ENCODE data around the gene PPM1M.

Gene PPM1M

DNA sequence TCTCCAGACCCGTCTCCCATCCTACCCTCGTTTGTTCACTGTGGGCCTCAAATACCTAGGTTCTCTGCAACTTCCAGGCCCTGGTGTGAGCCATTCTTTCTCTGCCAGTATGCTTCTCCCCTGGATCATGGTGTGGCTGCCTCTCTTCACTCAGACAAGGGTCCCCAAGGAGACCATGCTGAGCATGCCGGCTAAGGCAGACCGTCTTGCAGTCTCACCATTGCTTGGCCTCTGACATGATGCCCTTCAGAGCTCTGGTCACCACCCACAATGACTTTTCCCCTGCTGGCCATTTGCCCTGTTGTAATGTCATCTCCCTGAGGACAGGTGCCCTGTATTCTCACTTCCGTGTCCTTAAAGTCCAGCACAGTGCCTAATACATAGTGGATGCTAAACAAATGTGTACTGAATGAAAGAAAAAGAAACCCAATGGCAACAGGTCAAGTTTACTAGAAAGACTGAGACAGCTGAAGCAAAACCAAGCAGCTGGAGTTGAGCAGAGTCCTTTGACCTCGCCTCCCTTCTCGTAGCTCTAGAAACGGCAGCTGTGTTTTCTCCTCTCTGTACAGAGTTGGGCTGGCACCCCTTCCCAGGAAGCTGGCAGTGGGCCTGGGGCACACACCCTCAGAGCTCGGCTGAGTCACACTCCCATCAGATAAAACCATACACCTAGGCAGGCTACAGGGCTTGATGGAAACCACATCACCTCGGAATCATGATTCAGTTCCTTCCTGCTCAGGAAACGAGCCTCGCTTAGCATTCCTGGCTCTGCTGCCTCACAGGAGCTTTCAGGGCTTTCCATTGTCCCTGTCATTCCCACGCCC, 28.8 kb upstream of the PPM1M start:
- DNase-seq = peak; percentile 68

DNA sequence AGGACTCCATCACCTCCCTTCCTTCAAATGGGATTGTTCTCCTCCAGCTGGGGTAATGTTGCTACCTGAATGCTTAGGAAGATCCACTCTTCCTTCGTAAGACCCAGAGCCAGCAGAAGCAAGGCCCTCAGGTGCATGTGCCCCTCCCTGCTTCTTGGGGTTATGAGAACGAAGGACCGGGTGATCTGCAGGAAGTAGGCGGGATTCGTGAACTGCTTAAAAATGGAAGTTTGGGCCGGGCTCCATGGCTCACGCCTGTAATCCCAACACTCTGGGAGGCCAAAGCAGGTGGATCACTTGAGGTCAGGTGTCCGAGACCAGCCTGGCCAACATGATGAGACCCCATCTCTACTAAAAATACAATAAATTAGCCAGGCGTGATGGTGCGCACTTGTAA, 28.2 kb upstream of the PPM1M start:
- no peak for DNase-seq

DNA sequence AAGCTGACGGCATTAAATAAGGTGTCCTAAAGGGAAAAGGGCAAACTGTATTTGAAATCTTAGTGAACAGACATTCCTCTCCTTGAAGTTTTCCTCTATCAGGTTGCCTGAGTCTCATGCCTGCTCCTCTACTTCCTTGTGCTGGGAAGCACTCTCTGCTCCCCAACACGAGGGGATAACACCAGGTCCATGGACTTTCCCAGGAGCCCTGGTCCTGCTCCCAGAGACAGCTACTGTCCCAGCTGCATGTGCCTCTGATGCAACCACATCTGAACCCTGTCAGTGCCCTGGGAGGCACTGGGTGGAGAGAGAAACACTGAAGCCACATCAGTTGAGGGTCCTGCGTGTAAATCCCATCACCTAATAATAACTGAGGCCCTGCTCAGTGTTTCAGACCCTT, 27.5 kb upstream of the PPM1M start:
- DNase-seq = no peak

DNA sequence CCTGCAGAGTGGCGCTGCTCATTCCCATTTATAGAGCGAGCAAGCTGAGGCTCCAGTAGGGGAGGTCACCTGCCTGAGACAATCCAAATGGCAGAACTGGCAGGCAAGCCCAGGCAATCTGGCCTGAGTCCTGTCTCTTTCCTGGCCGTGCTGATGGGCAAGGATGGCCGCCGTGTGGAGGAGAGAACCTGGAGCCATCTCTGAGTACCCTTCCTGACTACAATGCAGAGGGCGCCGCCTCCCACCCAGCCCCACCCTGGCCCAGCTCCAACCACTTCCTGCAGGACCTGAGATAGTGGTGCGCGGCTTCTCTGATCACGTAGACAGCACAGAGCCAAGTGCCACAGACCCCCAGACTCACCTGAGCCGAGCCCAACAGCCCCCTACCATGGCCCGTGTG, 27.1 kb upstream of the PPM1M start:
- peak; percentile 63 for DNase-seq

DNA sequence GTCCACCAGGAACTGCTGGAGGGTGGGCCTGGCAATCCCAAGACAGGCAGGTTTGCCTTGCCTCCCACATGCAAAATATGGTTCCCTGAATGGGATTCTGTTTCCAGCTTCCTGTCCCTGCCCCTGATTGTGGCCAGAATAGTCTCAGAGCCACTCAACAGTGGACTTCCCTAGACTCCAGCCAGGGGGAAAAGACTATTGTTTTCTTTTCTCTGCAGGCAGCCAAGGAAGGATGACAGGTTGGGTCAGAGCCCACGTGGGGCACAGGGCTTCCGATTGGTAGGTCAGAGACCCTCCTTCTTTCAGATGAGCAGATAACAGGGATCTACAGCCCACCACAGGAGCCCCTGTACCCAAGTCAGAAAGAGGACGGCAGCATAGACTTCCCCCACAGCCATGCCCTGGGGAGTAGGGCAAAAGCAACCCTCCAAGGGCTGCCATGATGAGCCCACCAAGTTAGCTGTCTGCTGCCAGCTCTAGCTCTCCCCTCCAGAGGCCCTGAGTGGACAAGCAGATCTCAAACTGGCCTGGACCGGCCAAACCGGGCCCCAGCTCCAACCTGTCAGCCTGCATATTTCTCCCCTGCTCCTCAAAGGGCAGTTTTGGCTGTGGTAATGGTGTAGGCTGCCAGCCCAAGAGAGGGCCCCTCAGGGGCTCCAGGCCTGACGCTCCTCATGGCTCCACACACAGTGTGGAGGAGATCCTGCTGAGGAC, 26.5 kb upstream of the PPM1M start:
- DNase-seq = no peak

DNA sequence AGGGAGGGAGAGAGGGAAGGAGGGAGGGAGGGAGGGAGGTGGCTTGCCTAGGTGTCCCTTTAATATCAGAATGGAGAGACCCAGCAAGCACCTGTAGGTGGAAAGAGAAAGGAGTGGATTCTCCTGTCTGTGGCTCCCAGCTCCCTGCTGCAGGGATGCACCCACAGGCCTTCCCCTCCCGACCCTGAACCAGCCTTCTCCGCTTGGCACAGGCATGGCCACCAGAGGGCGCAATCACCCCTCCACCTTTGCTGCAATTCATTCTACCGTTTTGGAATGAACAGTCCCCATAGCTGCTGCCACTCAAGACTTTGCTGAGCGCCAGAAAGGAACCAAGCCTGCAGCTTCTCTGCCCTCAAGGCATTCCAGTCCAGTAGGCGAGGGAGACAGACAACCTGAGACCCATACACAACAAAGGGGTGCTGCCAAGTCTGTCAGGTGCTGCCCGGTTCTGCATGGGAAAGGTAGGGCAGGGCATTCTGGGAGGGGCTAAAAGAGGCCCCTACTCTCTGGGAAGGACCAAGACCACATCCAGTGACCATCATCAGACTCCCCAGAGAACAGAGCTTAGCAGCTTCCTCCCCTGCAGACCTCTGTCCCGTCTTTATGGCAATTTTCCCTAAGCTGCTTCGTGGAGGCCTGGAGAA, 25.1 kb upstream of the PPM1M start:
- DNase-seq = peak; percentile 99

DNA sequence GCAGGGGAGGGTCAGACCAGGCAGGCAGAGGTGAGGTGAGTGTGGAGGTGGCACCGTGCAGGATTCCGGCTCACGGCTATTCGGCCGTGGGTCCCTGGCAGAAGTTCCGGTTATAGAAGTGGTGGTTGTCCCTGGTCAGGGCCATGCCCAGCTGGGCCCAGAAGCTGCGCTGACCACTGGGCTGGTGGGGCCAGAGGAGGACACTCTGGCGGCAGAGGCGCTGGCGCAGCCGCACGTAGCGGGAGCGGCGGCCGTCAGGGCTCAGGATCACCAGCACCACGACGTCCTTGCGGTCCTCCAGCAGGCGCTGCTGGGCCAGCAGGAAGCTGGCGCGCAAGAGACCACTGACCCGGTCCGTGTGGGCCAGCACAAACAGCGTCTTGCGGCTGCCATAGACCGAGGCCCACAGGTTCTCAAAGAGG, 24.4 kb upstream of the PPM1M start:
- no peak for DNase-seq

DNA sequence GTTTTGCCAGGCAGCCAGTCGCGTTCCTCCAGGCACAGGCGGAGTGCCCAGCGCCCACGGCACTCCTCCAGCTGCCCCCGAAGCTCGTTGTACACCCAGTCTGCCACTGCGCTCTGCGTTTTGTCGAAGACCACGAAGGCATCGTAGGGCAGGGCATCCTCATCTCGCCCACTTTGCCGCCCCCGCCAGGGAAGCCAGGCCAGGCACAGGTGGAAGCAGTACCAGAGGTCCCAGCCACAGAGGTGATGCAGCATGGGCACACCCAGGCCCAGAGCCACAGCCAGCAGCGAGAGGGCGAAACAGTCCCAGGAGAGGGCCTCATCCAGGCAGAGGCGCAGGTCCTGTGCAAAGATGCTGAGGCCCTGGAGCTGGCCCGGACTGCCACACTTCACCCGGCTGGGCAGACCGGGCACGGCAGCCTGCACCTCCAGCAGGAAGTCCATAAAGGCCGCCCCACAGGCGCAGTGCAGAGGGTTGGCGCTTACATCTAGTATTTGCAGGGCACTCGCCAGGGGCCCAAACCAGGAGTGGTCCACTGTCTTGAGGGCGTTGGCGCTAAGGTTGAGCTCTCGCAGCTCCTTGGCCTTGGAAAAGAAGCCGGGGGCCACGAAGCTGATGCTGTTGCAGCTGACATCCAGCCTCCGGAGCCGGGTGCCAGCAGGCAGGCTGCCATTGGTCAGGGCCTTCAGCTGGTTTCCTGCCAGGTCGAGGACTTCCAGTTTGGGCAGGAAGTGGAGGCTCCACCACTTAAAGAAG, 23.8 kb upstream of the PPM1M start:
- DNase-seq = peak; percentile 77

DNA sequence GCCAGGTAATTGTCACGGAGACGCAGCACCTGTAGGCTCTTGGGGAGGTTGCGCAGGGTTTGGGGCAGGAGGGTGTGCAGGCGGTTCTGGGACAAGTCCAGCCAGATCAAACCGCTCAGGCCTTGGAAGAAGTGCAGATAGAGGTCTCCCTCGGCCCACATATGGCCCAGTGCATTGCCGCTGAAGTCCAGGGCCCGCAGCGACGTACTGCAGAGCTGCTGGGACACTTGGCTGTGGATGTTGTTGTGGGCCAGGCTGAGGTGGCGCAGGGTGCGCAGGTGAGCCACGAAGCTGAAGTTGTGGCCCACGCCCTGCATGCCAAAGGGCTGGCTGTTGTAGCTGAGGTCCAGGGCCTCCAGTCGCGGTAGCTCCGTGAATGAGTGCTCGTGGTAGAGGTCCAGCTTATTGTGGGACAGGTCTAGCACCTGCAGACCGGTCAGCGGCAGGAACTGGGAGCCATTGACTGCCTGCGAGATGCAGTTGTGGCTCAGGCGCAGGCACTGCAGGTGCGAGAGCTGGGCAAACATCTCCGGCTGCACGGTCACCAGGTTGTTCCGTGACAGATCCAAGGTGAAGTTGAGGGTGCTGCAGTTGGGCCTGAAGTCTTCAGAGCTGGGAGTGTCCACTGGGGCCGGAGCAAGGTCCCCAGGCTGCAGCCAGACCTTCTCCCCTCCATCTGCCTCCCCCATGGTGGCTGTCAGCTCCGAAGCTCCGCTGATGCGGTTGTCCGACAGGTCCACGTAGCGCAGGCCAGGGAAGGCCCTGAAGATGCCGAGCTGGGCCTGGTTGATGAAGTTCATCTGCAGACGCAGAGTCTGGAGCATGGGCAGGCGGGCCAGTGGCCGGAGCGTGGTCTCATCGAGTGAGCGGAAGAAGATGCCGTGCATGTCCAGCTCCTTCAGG, 23.0 kb upstream of the PPM1M start:
- DNase-seq = no peak

DNA sequence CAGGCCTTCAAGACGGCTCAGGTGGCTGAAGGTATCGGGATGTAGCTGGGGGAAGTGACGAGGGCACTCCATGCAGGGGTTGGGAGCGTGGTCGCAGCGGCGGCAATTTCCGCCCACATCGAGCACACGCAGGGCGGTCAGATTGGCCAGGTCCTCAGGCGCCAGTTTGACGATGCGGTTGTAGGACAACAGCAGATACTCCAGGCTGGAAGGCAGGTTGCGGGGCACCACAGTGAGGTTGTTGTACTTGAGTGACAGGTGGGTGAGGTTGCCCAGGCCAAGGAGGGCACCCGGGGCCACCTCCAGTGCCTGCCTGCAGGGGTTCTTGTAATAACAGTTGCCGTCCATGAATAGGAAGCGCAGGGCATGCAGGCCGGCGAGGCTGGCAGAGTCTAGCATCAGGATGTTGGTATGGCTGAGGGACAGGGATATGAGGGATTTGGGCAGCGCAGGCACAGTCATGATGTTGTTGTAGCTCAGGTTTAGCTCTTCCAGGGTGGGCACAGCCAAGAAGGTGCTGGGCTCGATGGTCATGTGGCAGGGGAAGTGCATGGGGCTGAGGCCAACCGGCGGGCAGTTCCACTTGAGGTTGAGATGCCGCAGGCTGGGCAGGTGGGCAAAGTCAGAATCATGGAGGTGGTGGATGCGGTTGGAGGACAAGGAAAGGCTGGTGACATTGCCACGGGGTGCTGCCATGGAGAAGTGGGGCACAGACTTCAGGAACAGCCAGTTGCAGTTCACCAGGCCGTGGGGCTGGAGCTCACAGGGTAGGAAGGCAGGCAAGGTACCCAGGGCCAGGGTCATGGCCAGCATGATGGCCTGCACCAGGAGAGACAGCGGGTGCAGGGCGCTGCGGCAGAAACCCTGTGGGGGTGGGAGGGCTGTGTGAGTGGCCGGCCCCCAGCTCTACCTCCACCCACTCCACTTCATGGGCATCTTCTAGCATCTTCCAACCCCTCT, 21.8 kb upstream of the PPM1M start:
- DNase-seq = no peak

DNA sequence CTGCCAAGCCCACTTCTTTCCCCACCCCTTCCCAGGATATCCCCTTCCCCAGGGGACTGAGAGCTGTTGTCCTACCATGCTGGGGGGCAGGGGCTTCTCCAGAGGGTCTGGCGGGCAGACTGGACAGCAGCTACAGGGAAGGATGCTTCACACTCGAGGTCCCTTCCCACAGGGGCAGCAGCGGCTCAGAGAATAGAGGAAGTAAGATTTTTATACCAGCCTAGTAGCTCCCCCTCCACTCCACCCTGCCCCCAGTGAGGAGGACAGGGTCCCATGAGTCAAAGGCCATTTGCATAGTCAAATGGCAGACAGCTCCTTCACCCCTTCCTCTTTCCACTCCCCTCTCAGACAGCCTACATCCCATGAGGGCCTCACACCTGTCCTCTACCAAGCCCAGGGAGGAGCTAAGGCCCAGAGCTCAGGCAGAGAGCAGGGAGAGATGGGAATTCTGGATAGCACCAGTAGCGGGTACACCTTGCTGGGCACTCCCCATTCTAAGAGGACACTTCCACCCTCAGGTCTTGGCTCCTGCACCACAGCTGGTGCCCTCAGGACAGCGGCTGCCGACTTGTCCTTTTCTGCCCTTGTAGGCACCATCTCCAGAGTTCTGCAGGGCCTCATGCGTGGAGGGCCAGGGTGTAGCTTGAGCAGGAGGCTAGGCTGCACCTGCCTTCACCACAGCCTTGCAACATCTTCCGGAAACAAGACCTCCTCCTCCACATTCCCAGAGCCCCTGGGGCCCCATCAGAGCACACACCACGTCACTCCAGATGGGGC, 19.9 kb upstream of the PPM1M start, which contains the start of gene TLR9:
TSS of gene TLR9 (minus strand) at position 194 of the 777 bp plus-strand sequence. CDS start at position 78, 116 bp downstream.
- DNase-seq = peak; percentile 71

DNA sequence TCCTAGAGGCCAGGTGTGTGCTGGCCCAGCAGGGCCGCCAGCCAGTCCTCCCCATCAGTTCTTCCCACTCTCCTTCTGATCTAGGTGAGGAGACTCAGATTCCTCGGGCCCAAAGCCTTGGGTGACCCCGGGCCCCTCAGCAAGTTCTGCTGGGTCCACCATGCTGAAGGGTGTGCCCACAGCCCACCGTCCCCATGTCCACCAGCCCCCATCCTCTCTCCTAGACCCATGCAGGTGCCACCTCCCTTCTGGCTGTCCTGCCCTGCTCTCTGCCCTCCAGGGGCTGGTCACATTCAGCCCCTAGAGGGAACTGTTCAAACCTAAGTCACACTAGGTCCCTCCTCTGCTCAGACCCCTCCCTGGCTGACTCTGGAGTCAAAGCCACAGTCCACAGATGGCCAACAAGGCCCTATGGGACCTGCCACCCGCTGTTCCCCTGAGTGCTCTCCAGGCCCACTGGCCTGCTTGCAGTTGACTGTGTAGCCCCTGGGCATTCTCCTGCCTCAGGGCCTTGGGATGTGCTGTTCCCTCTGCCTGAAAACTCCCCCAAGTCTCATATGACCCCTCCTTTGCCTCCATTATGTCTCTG, 19.2 kb upstream of the PPM1M start:
- DNase-seq = peak; percentile 53

DNA sequence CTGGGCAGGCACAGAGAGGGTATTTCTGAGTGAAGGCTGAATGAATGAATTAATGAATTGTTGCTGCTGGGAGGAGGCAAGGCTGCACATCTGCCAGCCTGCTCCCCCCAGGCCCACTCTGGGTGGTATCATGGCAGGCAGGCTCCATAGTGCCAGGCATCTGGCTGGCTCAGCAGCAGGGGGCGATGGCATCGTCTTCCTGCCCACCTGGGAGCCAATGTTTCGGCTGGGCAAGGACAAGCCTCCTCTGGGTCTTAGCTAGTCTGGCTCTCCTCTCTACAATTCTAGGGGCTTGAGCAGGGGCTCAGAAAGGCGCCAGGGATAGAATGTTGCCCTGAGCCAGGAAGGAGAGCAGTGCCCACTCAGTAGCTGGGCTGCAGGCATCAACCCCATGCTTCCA, 18.4 kb upstream of the PPM1M start:
- no peak for DNase-seq

DNA sequence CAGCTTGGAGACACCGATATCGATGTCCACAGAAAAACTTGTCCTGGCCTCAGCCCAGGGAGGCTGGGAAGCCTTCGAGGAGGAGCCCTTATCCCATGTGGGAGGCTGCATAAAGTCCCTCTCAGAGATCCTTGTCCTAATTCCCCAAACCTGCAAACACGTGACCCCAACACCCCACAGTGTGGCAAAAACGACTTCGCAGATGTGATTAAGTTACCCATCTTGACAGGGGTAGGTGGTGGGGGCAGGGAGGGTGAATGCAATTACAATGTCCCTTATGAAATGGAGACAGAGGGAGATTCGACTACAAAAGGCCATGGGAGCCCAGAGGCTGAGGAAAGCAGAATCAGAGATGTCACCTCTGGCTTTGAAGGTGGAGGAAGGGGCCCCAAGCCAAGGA, 17.8 kb upstream of the PPM1M start:
- no peak for DNase-seq

DNA sequence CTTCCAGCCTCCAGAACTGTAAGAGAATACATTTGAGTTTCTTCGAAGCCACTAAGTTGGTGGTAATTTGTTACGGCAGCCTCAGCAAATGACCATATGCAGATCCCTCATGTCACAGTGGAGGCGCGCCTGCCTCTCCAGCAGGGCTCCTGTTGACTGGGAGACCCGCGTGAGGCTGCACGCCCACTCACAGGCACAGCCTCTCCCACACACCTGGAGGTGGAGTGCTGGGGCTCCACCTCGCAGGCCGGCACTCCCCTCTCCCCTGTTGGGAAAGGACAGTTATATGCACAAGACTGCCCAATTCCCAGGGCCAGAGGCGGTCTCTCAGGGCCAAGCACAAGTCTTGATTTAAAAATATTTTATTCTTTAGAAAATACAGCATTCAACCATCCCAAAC, 17.3 kb upstream of the PPM1M start:
- DNase-seq = no peak

DNA sequence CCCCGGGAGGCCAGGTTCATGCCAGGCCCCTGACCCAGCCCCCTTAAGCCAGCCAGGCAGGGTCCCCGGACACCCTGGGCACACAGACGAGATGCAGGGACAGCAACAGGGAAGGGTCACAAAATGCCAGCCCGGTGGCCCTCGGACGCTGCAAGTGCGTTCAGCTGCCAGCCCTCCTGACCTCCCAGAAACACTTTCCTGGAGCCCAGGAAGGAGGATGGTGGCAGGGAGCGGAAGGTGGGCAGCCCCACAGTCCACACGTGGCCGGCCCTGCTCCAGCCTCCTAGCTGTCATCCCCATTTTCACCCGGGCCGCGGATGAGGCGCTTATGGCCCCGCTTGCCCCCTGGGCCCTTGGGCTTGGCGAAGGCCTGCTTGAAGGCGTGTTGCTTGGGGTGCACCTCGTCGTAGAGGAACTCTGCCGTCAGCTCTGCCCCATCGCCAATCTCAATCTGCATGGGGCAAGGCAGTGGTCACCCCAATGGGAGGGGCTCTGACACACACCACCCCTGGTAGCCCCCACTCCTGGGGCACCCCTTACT, 16.7 kb upstream of the PPM1M start:
- DNase-seq = no peak

DNA sequence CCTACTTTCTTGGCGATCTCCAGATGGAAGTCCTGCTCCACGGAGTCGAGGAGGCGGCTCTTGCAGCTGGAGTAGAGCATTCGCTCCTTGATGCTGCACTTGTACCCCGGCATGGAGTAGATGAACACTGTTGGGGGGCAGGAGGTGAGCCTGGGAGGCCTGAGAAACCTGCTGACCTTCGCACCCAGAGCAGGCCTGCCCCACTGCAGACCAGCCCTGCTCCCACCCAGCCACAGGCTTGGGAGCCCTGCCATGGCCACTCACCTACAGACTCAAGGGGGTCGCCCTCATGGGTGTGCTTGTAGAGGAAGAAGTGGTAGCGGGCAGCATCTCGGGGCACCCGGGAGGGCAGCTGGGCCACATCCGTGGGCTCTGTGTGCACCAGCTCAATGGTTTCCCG, 15.9 kb upstream of the PPM1M start:
- DNase-seq = no peak

DNA sequence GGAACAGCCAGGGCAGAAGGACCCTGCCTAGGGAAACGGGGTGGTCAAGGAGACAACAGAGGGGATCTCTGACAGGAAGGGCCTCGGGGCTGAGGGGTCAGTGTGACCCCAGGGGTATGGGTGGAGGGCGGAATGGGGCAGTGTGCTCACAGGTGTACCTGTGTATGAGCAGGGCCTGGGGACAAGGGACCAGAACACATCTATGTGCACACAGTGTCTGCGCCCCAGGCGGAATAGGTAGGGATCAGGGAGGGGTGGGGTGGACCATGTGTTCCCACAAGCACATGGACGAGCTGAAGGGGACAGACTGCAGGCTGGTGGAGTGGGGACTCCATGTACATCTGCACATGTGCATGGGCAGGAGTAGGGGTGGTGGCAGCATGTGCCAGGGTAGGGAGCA, 15.1 kb upstream of the PPM1M start:
- no peak for DNase-seq

DNA sequence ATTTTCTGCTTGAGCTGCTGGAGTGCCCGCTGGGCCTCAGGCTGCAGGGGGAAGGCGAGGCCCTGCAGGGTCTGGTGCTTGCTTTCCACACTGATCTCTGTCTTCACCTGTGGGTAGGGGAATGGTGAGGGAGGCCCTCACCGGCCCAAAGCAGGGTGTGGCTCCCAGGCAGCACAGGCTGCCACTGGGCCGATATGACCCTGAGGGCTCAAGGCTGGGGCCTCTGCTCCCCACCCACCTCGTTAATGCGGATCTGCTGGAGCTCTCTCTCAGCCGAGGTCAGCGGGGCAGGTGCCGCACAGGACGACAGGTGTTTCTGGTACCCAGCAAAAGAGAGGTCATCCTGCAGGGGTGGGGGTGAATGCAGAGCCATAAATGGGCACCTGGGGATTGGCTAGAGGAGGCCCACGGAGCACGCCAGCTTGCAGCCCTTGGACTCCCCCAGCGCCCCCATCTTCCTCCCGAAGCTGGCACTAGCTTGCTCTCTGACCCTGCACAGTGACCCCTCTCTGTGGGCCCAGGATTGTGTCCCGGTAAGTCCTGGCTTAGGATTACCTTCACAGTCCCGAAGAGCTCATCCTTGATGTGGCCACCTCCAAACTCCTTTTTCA, 14.6 kb upstream of the PPM1M start:
- DNase-seq = no peak

Data from activated CD8-positive, alpha-beta memory T cell treated with anti-CD3 and anti-CD28 coated beads, Interleukin-2, amount 50 U/mL, for 48 hours (primary cell).